DND-41 (cell line): ENCODE measurements around the gene ZNF48.

Source experiments
- EZH2 ChIP-seq: IDR thresholded peaks from 3 replicates; pipeline ENCODE4 v1.6.1; 2012; ENCODE audit warnings: borderline replicate concordance, low read depth, mild to moderate bottlenecking, moderate library complexity, low read length, inconsistent platforms; ENCODE audit not compliant: severe bottlenecking
- TF ChIP-seq, protein P1 (sequence below): IDR thresholded peaks from 2 replicates; pipeline ENCODE4 v1.5.1; 2012; ENCODE audit warnings: borderline replicate concordance, low read length, moderate library complexity, mild to moderate bottlenecking; ENCODE audit not compliant: poor library complexity, severe bottlenecking; ENCODE audit errors: extremely low read depth

DNA sequence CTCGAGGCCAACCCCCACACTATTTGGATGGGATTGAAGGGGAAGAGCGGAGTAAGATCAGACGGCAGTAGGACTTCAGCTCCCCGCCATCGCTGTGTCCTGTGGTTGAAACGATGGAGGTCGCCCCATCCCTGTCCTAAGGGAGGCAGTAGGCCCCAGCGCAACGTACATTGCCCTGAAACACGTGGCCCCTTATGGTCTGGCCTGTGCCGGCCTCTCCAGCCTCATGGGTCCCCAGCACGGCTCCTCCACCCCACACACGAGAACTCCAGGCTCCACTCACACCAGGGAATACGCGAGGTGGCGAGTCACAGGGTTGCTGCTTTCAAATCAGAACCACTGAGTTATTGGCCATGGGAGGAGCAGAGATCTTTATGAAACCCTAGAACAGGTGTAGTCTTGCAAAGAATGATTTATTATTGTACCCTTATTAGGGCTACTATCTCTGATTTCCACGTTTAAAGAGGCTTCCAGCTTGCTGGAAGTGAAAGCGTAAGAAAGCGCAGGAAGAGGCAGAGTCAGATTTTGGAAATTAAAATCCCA, 35.3 kb downstream of the ZNF48 start:
- TF ChIP-seq, protein P1, sequence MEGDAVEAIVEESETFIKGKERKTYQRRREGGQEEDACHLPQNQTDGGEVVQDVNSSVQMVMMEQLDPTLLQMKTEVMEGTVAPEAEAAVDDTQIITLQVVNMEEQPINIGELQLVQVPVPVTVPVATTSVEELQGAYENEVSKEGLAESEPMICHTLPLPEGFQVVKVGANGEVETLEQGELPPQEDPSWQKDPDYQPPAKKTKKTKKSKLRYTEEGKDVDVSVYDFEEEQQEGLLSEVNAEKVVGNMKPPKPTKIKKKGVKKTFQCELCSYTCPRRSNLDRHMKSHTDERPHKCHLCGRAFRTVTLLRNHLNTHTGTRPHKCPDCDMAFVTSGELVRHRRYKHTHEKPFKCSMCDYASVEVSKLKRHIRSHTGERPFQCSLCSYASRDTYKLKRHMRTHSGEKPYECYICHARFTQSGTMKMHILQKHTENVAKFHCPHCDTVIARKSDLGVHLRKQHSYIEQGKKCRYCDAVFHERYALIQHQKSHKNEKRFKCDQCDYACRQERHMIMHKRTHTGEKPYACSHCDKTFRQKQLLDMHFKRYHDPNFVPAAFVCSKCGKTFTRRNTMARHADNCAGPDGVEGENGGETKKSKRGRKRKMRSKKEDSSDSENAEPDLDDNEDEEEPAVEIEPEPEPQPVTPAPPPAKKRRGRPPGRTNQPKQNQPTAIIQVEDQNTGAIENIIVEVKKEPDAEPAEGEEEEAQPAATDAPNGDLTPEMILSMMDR: no peak
- no peak for TF ChIP-seq EZH2
